Activated naive CD4-positive, alpha-beta T cell (primary cell): Measurements from ENCODE around the gene LPAR3.
"Not testable (repeated sequence)": the region's sequence is repeated elsewhere in the genome, so short reads cannot be mapped to it uniquely, and the experiment has no call there.

ENCODE experiments used
- DNase-seq, 4 experiments: peaks; one replicate each; lab custom pipeline; 2025; lab: John Stamatoyannopoulos, UW

LPAR3 gene, protein sequence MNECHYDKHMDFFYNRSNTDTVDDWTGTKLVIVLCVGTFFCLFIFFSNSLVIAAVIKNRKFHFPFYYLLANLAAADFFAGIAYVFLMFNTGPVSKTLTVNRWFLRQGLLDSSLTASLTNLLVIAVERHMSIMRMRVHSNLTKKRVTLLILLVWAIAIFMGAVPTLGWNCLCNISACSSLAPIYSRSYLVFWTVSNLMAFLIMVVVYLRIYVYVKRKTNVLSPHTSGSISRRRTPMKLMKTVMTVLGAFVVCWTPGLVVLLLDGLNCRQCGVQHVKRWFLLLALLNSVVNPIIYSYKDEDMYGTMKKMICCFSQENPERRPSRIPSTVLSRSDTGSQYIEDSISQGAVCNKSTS

GRCh38 chr1:84892705-84893618, at the start of gene LPAR3:
LPAR3 (minus strand) TSS chr1:84893206; CDS start chr1:84866120, 27,086 bp downstream.
- DNase-seq: peak in 1 of 4 experiments; percentile 11

GRCh38 chr1:84941843-84942242, 48.8 kb upstream of the LPAR3 start:
- no peak for DNase-seq

DNA sequence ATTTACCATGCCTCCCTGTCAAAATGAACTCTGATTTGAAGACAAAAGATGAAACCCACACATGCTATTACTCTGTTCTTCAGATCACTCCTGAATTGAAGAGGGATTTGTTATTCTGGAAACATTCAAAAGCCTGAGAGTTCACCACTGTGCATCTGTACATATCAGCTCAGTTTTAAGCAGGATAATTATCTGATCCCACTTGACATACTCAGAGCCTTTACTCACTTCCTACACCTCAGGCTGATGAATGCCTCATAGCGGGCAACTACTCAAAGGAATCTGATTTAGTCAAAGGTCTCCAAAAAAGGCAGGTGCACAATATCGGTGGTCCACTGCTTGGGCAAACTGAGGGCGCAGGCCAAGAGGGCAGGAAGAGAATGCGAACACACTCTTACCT, 47.5 kb upstream of the LPAR3 start:
- DNase-seq: no peak

- DNase-seq: no peak
Measured at GRCh38 chr1:84939761-84940160, 46.8 kb upstream of the LPAR3 start.

- no peak for DNase-seq
Measured at GRCh38 chr1:84939151-84939550, 46.1 kb upstream of the LPAR3 start.

- no peak for DNase-seq
Measured at GRCh38 chr1:84936116-84936810, 43.3 kb upstream of the LPAR3 start.

DNA sequence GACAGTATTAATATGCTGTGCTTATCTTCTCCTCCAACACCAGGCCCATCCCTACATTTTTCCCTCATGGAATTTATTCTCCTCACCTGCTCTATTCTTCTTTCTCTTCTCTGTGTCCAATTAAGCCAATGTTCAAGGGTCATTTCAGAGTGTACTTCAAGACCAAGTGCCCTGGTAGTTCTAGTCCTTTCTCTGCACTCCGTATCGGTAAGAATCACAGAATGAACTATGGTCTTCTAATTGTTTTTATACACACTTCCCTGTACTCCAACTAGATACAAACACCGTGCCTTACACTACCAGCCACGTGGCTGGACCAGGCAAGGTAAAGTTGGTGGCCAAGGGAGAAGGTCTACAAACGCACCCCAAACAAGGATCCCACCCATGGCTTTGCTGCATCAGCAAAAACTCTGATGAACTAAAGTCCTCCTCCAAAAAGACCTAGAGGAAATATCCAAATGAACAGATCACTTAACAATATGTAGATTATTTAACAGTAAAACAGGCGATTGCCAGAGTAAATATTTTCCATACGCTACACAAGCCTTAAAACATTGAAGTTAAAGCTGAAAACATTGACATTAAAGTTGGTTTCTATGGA, 40.1 kb upstream of the LPAR3 start:
- no peak for DNase-seq

DNA sequence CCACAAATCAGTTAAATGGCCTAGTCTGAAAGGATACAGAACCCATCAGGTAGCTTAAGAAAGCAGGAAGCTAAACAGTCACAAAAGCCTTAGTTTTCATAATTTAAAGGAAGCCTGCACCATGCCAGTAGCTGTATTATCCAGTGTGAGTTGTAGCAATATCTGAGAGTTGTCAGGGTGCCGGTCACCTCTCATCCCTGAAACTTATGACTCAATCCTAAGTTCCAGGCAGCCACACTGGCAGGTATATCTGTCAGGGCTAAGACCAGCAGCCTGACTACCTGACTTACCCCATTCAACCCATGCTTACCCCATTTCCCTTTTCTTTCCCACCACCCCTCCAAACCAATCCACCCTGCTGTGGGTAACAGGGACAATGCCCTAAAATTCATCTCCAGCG, 37.8 kb upstream of the LPAR3 start:
- DNase-seq: no peak

DNA sequence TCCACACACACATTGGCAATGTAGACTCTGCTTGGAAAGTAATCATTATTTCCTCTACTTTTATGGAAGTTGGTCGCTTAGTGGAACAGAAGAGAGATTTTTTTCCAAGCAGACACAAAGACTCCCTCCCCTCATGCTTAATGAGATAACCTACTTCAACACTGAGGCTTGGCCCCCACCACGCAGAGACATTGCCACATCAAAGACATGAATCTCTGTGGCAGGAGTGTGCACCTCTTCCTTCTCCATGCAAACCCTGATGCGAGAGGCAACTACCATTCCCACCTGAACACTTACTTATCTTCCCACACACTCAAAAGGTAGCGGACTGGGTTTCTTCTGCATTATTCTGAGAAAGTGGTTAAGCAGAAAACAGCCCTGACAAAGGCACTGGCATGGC, 37.3 kb upstream of the LPAR3 start:
- DNase-seq: no peak

DNA sequence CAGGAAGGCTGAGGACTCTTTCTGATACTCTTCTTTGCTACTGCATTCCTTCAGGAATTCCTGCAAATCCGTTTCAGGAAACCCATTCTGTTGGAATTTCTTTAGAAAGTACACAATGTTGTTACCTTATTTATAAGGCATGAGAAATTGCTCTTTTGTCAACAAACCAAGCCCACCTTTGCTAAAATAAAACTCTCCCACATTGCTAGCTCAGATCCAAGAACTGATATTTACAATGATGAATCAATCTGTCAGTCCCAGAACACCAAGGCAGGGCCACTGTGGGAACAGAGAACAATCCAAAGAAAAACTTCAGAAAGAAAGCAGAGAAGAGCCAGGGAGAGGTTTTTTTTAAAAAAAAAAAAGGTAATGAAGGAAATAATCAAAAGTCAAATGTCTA, 36.6 kb upstream of the LPAR3 start:
- DNase-seq: no peak

GRCh38 chr1:84928979-84929378, 36.0 kb upstream of the LPAR3 start:
- no peak for DNase-seq

- DNase-seq: no peak
Measured at GRCh38 chr1:84923317-84923716, 30.3 kb upstream of the LPAR3 start.

- no peak for DNase-seq
Measured at GRCh38 chr1:84920159-84920558, 27.2 kb upstream of the LPAR3 start.

DNA sequence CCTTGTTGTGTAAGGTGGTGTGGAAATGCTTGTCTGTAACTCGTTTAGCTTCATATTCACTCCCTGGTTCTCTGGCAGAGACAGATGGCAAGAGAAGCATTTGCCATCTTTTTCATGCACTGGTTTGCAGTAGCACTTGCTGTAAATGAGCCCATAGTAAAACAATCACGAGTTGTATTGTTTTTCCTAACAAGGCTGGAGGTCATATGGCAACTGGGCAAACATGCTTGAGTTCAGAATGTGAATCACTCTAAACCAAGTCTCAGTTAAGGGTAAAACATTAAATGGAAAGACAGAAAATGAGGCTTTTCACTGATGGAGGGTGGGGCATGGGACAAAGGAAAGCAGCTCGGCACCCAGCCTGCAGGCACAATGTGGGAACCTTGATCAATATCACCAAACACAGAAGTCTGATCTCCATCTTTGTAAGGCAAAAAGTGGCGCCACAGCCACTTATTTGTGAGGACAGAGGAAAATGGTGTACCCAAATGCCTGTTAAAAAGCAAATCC, 26.5 kb upstream of the LPAR3 start:
- no peak for DNase-seq

DNA sequence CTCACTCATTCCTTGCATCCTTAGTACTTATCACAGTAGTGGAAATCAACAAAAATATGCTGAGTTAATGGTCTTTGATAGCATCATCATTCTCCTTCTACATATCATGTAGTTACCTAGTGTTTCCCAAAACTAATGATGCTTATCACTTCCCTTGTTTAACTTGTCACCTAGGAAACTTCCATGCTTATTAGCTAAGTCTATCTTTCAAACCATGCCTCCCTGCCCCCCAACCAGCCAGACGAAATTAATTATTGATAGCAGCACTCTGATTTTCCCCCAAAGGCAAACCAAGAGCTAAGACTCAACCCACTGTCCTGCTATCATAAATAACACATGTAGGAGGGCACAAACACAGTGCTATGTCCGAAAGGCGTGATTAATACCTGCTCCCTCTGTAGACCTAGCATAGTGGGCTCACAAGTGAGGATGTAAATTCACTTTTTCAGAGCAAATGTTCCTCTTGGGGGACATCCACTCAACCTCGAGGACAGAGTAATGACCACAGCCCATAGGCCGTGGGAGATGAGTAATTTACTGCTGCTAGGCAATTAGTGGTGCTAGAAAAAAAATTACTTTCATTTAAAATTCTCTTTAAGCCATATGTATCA, 25.8 kb upstream of the LPAR3 start:
- no peak for DNase-seq

GRCh38 chr1:84916897-84917296, 23.9 kb upstream of the LPAR3 start:
- DNase-seq: no peak

- no peak for DNase-seq
Measured at GRCh38 chr1:84913555-84913892, 20.5 kb upstream of the LPAR3 start.

GRCh38 chr1:84912726-84913554, 19.9 kb upstream of the LPAR3 start:
- no peak for DNase-seq

GRCh38 chr1:84908746-84909464, 15.9 kb upstream of the LPAR3 start:
- not testable (repeated sequence) for DNase-seq
